Spleen (tissue), 7 donors: ENCODE data around the gene RANBP17.

Source experiments
- CTCF ChIP-seq, 11 experiments: fragments of 200-600 bp in 7 of 11; fragments of 450-650 bp in 4 of 11; sonication (generic) in 4 of 11; IDR thresholded peaks in 8 of 11; conservative IDR thresholded peaks in 3 of 11; 1 replicate in 7 of 11; 2 replicates in 4 of 11; pipeline versions ENCODE4 v1.4.0 to v1.8.0; 2016 to 2021; ENCODE audit warnings: antibody characterized with exemption in 11 of 11, inconsistent platforms in 4 of 11, mild to moderate bottlenecking in 1 of 11
- POLR2A ChIP-seq, 3 donors: fragments of 450-650 bp; IDR thresholded peaks; one replicate each; pipeline ENCODE4 v1.5.1; 2017; ENCODE audit warnings: antibody characterized with exemption in 3 of 3, mild to moderate bottlenecking in 1 of 3
- POLR2AphosphoS5 ChIP-seq, 3 donors: sonication (generic); formaldehyde crosslinking; IDR thresholded peaks; one replicate each; pipeline ENCODE4 v1.5.1; 2017; ENCODE audit warnings: antibody characterized with exemption in 3 of 3
- donor health status: DM: no; HTN: no; CAD: no; lungs with moderate emphysema.
- donor health status: DM: no; HTN: no; CAD: no.
- donor health status: DM: no; HTN: no; CAD: no.

GRCh38 chr5:171336521-171337209 lies 474.8 kb downstream of the RANBP17 start:
- peak in 8 of 11 experiments; percentile 18 to 58 (median 32) for TF ChIP-seq CTCF (IDR thresholded peaks at IDR 0.05 in 8 of 11, conservative IDR thresholded peaks at IDR 0.05 in 3 of 11)
- no peak for TF ChIP-seq POLR2AphosphoS5 (IDR thresholded peaks at IDR 0.05)
- TF ChIP-seq POLR2A (IDR thresholded peaks at IDR 0.05), result no peak
